ENCODE measurements around the gene CCL5. TPM values are rescaled to one million over a fixed set of nuclear protein-coding genes. Genes with fewer than 3 reads are reported as not detected.

CCL5 gene
- total and polyA plus RNA-seq, 10 of the 15 experiments (the other 5 are each of a cell fraction or from before 2014, with no cell fraction given) = 45.7 to 186 (median 90.8) TPM

DNA sequence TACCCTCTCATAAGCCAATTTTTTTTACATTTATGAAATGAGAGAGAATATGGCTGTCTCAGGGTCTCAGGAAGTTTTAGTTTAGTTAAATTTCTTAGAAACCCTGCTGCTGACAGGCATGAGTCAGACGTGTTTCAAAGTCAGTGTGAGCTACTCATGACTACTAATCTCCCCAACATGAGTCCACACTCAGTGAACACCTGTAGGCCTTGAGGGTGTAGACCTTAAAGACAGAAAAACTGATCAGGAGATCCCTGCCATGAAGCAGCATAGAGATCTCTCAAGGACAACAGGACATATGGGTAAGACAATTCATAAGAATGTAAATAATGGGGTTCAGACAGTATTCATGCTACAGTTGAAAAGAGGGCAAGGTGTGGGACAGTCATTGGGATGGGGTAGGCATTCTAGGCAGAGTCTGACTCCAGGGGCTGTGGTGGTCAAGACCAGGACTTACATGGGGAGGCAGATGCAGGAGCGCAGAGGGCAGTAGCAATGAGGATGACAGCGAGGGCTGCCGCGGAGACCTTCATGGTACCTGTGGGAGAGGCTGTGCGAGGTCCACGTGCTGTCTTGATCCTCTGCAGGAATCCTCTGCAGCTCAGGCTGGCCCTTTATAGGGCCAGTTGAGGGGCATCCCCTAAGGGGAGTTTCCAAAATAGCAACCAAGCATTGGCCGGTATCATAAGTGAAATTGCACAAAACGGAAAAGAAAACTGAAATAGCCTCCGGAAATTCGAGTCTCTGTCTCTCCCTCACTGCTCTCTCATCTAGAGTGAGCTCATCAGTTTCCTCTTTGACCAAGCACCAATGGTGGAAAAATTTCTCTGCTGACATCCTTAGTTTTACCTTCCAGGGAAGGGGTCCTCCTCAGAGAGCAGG lies at the start of gene CCL5 (continued):
- TF ChIP-seq, protein P1, sequence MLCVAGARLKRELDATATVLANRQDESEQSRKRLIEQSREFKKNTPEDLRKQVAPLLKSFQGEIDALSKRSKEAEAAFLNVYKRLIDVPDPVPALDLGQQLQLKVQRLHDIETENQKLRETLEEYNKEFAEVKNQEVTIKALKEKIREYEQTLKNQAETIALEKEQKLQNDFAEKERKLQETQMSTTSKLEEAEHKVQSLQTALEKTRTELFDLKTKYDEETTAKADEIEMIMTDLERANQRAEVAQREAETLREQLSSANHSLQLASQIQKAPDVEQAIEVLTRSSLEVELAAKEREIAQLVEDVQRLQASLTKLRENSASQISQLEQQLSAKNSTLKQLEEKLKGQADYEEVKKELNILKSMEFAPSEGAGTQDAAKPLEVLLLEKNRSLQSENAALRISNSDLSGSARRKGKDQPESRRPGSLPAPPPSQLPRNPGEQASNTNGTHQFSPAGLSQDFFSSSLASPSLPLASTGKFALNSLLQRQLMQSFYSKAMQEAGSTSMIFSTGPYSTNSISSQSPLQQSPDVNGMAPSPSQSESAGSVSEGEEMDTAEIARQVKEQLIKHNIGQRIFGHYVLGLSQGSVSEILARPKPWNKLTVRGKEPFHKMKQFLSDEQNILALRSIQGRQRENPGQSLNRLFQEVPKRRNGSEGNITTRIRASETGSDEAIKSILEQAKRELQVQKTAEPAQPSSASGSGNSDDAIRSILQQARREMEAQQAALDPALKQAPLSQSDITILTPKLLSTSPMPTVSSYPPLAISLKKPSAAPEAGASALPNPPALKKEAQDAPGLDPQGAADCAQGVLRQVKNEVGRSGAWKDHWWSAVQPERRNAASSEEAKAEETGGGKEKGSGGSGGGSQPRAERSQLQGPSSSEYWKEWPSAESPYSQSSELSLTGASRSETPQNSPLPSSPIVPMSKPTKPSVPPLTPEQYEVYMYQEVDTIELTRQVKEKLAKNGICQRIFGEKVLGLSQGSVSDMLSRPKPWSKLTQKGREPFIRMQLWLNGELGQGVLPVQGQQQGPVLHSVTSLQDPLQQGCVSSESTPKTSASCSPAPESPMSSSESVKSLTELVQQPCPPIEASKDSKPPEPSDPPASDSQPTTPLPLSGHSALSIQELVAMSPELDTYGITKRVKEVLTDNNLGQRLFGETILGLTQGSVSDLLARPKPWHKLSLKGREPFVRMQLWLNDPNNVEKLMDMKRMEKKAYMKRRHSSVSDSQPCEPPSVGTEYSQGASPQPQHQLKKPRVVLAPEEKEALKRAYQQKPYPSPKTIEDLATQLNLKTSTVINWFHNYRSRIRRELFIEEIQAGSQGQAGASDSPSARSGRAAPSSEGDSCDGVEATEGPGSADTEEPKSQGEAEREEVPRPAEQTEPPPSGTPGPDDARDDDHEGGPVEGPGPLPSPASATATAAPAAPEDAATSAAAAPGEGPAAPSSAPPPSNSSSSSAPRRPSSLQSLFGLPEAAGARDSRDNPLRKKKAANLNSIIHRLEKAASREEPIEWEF (IDR thresholded peaks at IDR 0.05; ENCODE audit: insufficient replicate concordance, low read depth, low read length) = no peak
- 0 out of 2 replicates have a peak, but pooled peaks have one; percentile 62 for TF ChIP-seq RB1 (IDR thresholded peaks at IDR 0.05; ENCODE audit: borderline replicate concordance)
- TF ChIP-seq NFYB (IDR thresholded peaks at IDR 0.05; ENCODE audit: insufficient read depth, low read depth, low read length) = 0 out of 2 replicates have a peak, but pooled peaks have one; percentile 38
- peak; percentile 58 for TF ChIP-seq BACH1 (IDR thresholded peaks at IDR 0.05; ENCODE audit: borderline replicate concordance)
- TF ChIP-seq BCL11A (IDR thresholded peaks at IDR 0.05; ENCODE audit: low read depth, low read length) = no peak
- TF ChIP-seq PBX3 (IDR thresholded peaks at IDR 0.05; ENCODE audit: insufficient replicate concordance, low read depth, low read length) = no peak
- no peak for TF ChIP-seq GABPA (IDR thresholded peaks at IDR 0.05; ENCODE audit: low read depth)
- no peak for TF ChIP-seq STAT3 (IDR thresholded peaks at IDR 0.05; ENCODE audit: low read depth, low read length)
- 0 out of 2 replicates have a peak, but pooled peaks have one; percentile 23 for TF ChIP-seq LARP7 (IDR thresholded peaks at IDR 0.05)
- TF ChIP-seq ZBED1 (IDR thresholded peaks at IDR 0.05; ENCODE audit: borderline replicate concordance) = peak; percentile 74; the same call in 1 of the 2 replicates
- TF ChIP-seq TBL1XR1 (IDR thresholded peaks at IDR 0.05; ENCODE audit: low read depth, low read length) = peak; percentile 16; the same call in 1 of the 2 replicates
- TF ChIP-seq ZBTB4 (CRISPR knock-in tag; IDR thresholded peaks at IDR 0.05) = no peak
- TF ChIP-seq HDAC6 (IDR thresholded peaks at IDR 0.05; ENCODE audit: unreplicated experiment) = no peak
- peak; percentile 34 to 81; a peak in 2 of 4 replicates for TF ChIP-seq EP300 (IDR thresholded peaks at IDR 0.05; ENCODE audit: borderline replicate concordance in 1 of 2, control insufficient read depth in 1 of 2, low read depth in 2 of 2, low read length in 2 of 2)
- TF ChIP-seq SUZ12 (IDR thresholded peaks at IDR 0.05; ENCODE audit: unreplicated experiment) = no peak
- TF ChIP-seq YY1 (IDR thresholded peaks at IDR 0.05; ENCODE audit: low read depth, low read length) = peak; percentile 19; the same call in 1 of the 2 replicates
- TF ChIP-seq JUNB (IDR thresholded peaks at IDR 0.05) = peak; percentile 75
- TF ChIP-seq ATF2 (IDR thresholded peaks at IDR 0.05; ENCODE audit: low read length) = peak; percentile 93

All from GM12878 (cell line).